ENCODE results near the gene RGMA.

The RGMA gene

DNA sequence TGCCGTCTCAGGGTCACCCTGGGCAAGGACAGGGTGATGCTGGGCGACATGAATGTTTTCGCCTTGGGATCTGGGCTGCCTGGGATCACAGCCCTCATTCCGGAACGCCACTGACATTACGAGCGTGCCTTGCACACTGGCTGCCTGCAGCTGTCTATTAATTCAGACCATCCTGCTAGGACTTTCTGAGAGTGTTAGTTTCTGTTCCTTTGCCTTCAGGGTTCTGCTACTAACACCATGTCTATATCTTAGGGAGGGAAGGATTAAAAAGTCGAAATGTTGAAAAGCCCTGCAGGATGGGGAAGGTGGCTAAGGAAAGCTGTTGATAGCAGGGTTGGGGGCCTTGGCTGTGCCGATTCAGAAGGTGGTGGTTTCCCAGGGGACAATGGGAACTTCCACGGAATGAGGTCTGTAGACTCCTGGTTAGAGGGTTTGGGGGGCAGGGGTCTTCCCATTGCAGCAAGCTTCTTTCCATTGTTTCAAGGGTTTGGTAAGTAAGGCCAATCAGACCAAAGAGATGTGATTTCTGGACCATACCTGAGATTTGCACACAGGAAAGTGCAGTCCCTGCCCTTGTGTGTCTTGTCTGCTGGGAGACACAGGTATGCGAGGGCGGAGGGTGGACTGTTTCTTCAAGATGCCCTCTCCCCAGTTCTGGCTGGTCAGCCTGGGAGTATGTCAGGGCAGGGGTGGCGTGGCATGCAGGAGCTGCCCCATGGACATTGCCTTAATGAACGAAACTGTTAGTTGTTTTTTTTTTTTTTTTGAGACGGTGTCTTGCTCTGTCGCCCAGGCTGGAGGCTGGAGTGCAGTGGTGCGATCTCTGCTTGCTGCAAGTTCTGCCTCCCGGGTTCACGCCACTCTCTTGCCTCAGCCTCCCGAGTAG lies 50.9 kb downstream of the RGMA start:
- DNase-seq (ENCODE audit: low read depth in 2 of 2): no peak
- H3K4me3 ChIP-seq (replicated peaks in 1 of 2; ENCODE audit: low read depth in 2 of 2, low read length in 2 of 2): no peak overlapping the region
- TF ChIP-seq, protein P1, sequence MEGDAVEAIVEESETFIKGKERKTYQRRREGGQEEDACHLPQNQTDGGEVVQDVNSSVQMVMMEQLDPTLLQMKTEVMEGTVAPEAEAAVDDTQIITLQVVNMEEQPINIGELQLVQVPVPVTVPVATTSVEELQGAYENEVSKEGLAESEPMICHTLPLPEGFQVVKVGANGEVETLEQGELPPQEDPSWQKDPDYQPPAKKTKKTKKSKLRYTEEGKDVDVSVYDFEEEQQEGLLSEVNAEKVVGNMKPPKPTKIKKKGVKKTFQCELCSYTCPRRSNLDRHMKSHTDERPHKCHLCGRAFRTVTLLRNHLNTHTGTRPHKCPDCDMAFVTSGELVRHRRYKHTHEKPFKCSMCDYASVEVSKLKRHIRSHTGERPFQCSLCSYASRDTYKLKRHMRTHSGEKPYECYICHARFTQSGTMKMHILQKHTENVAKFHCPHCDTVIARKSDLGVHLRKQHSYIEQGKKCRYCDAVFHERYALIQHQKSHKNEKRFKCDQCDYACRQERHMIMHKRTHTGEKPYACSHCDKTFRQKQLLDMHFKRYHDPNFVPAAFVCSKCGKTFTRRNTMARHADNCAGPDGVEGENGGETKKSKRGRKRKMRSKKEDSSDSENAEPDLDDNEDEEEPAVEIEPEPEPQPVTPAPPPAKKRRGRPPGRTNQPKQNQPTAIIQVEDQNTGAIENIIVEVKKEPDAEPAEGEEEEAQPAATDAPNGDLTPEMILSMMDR (IDR thresholded peaks at IDR 0.05; ENCODE audit: low read depth, low read length): no peak

DNA sequence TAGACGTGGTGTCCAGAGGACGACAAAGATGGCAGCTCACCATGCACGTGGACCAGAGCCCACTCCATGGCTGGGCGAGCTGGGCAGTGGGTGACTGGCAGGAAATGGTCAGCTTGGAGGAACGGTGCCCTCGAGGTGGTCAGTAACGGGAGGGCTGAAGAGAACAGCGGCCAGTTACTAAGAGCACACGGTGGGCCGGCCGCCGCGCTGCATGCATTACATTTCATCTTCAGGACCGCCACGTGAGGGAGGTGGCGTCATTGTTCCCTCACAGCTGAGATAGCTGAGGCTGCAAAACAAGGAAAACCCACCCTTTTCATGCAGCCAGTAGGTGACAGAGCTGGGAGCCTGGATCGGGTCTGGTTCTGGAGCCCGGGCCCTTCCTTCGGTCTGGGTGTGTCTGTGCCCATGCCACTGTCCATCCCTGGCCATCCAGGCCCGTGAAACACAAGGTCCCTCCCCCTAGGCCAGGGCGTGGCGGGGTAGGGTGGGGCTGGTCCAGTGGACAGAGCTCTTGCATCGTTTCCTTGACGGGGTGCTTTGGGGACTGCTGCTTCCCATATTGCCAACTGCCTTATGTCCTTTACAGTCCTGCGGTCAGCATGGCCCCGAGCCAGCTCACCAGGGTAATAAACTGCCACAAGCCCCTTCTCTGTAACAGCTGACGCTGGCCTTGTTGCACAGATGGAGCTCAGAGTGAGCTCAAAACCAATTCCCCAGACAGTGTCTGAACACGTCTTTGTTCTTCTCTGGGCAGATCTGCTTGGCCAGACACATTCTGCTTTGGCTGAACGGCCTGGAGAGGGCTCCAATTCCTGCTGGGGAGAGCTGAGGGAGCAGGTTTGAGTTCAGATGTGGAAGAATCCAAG lies 51.8 kb downstream of the RGMA start:
- TF ChIP-seq, protein P1 (IDR thresholded peaks at IDR 0.05; ENCODE audit: low read depth, low read length): peak; percentile 18
- DNase-seq (ENCODE audit: low read depth in 2 of 2): peak; percentile 45 to 64
- no peak overlapping the region for H3K4me3 ChIP-seq (replicated peaks in 1 of 2; ENCODE audit: low read depth in 2 of 2, low read length in 2 of 2)

DNA sequence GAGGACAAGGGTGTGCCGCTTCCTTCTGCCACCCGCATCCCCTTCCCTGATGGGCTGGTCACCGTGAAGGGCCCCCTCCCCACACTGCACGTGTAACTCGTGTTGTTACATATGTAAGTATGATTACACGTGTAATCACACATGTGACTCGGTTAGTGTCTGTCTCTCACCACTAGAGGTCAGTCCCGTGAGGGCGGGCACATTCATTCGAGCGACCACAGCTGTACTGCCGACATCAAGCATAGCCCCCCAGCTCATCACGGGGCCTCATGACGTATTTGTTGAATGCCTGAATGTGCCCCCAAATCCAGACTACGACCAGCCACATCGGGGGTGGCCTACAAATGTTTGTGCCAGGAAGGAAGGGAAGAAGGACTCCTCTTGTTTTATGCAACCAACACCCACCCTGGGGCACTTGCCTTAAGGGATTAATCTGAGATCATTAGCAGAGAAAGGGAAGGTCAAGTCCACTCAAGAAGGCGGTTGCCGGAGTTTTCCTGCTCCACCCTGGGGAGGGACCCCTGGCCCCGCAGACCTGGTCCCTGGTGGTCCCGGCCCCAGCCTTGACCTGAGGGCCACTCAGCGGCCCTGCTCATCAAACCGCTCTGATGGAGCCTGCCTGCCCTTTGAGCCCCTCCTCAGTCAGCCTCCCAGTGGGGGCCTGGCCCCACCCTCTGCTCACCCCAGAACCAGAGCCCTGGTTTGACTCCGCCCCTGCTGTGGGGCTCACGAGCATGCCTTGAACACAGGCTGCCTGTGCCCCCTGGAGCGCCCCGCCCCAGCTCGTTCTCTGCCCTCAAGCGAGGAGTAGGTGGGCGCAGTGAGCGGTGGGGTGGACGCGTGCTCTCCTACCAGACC lies 52.8 kb downstream of the RGMA start:
- TF ChIP-seq, protein P1 (IDR thresholded peaks at IDR 0.05; ENCODE audit: low read depth, low read length): peak; percentile 59
- DNase-seq (ENCODE audit: low read depth in 2 of 2): peak; percentile 39 to 45
- H3K4me3 ChIP-seq (replicated peaks in 1 of 2; ENCODE audit: low read depth in 2 of 2, low read length in 2 of 2): no peak overlapping the region

DNA sequence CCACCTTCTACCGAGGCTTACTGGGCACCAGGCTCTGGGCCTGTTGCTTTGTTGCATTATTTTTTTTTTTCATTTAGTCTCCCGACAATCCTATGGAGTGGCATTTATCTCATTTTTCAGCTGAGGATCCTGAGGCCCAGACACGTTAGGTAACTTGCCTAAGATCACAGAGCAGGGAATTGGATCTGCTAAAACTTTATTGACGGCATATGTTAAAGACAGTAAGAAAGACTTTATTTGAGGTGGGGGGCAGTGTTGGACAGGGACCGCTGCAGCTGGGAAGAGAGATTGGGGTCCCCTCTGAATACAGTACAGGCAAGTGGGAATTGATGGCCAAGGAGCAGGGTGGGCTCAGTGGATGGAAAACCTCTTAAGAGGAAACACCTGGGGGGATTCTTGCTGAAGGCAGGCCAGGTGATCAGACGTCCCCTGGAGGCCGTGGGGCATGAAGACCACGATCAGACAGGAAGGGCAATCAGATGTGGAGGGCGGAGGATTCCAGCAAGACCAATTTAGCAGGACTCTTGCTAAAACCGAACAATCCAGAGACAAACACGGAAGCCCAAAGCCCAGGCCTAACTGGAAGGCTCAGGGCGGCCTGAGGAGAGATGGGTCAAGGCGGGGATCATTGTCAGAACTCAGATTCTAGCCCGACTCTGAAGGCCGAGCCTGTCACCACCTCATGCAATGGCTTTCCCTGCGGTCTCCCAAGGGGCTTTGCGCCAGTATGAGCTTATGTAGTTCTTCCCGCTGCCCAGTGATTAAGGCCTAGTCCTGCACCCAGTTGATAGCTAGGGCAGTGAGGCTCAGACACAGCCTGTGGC lies 53.7 kb downstream of the RGMA start:
- H3K4me3 ChIP-seq (replicated peaks in 1 of 2; ENCODE audit: low read depth in 2 of 2, low read length in 2 of 2): no peak overlapping the region
- TF ChIP-seq, protein P1 (IDR thresholded peaks at IDR 0.05; ENCODE audit: low read depth, low read length): no peak
- no peak for DNase-seq (ENCODE audit: low read depth in 2 of 2)

GRCh38 chr15:93034512-93034911 lies 54.5 kb downstream of the RGMA start:
- TF ChIP-seq, protein P1 (IDR thresholded peaks at IDR 0.05; ENCODE audit: low read depth, low read length): no peak
- no peak for DNase-seq (ENCODE audit: low read depth in 2 of 2)
- no peak overlapping the region for H3K4me3 ChIP-seq (replicated peaks in 1 of 2; ENCODE audit: low read depth in 2 of 2, low read length in 2 of 2)

Data from cardiac fibroblast (primary cell).